C4-2B (cell line): Measurements from ENCODE around the gene PARD3B.

Experiments
- ZFX ChIP-seq: fragments of 450-650 bp; IDR thresholded peaks from 2 replicates; pipeline ENCODE4 v1.6.1; 2017
- TF ChIP-seq, protein P1 (sequence below): fragments of 450-650 bp; conservative IDR thresholded peaks from 2 replicates; pipeline ENCODE4 v1.5.1; 2017; ENCODE audit warnings: mild to moderate bottlenecking

DNA sequence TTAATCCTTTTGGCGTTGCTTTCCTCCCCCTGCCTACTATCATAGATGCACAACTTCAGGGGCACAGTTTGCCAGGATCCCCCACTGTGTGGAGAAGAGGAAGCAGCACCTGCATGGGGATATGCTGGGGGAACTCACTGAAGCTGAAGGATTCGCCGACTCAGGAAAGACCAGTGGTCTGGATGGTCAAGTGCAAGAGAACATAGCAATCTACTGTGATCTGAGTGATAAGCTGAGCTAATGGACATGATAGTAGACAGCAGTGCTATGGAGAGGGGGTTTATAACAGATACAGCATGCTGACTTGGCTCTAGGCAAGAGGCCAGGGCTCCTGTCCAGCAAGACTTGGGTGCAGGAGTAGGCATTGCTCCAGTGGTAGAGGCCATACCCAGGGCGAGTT lies 1012.6 kb downstream of the PARD3B start:
- TF ChIP-seq, protein P1, sequence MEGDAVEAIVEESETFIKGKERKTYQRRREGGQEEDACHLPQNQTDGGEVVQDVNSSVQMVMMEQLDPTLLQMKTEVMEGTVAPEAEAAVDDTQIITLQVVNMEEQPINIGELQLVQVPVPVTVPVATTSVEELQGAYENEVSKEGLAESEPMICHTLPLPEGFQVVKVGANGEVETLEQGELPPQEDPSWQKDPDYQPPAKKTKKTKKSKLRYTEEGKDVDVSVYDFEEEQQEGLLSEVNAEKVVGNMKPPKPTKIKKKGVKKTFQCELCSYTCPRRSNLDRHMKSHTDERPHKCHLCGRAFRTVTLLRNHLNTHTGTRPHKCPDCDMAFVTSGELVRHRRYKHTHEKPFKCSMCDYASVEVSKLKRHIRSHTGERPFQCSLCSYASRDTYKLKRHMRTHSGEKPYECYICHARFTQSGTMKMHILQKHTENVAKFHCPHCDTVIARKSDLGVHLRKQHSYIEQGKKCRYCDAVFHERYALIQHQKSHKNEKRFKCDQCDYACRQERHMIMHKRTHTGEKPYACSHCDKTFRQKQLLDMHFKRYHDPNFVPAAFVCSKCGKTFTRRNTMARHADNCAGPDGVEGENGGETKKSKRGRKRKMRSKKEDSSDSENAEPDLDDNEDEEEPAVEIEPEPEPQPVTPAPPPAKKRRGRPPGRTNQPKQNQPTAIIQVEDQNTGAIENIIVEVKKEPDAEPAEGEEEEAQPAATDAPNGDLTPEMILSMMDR, result no peak
- TF ChIP-seq ZFX, result no peak
